DOHH2 (cell line): ENCODE results near the gene TMED10.

Experiments used
- CTCF ChIP-seq: fragments of 200-600 bp; sonication (generic); IDR thresholded peaks from one replicate; pipeline ENCODE4 v1.5.1; 2014; ENCODE audit warnings: antibody characterized with exemption, mild to moderate bottlenecking, low read depth, low read length; ENCODE audit not compliant: poor library complexity, severe bottlenecking
- EZH2phosphoT487 ChIP-seq: fragments of 200-600 bp; sonication (generic); IDR thresholded peaks from 2 replicates; pipeline ENCODE4 v1.6.1; 2017; ENCODE audit warnings: borderline replicate concordance, mild to moderate bottlenecking, antibody characterized with exemption, low read length, moderate library complexity, mixed read lengths

DNA sequence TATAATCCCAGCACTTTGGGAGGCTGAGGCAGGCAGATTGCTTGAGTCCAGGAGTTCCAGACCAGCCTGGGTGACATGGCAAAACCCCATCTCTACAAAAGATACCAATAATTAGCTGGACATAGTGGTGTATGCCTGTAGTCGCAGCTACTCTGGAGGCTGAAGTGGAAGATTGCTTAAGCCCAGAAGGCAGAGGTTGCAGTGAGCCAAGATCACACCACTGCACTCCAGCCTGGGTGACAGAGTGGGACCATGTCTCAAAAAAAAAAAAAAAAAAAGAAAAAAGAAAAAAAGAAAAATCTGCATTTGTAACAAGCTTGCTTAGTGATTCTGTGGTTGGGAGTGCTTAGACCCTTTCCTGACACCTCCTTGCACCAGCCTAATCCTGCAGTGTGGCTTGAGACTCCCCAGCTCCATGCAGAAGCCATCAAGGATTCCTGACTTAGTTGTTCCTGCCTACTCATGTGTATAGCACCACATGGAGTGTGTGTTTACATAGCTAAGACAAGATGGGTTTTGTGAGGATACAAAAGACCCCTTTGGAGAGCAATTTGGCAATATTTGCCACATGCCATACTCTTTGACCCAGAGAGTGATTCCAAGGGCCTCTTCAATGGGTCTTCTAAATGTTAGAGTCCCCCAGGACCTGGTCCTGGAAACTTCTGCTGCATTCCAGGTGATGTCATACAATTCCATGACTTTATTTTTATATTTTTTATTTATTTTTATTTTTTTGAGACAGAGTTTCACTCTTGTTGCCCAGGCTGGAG is 5.1 kb upstream of the TMED10 start:
- TF ChIP-seq CTCF (no peak), EZH2phosphoT487 (no peak)
